OCI-LY1 (cell line): ENCODE data around the gene MECP2.

Experiments
- H2AFZ ChIP-seq: fragments of 200-600 bp; sonication (generic), shearing (Covaris generic); 2 replicates; pipeline ENCODE4 v1.6.0; 2014; ENCODE audit warnings: antibody characterized with exemption, mild to moderate bottlenecking, low read length
- H3F3A ChIP-seq: fragments of 200-600 bp; sonication (generic), shearing (Covaris generic); 2 replicates; pipeline ENCODE4 v1.6.0; 2014; ENCODE audit warnings: mild to moderate bottlenecking, antibody characterized with exemption, low read length, moderate library complexity; ENCODE audit not compliant: insufficient read depth
- H3K27ac ChIP-seq: fragments of 200-600 bp; sonication (generic); 2 replicates; pipeline ENCODE4 v1.5.1; 2014; ENCODE audit warnings: low read length, mixed run types, mild to moderate bottlenecking, low read depth; ENCODE audit not compliant: poor library complexity, severe bottlenecking
- H3K27me3 ChIP-seq: fragments of 200-600 bp; sonication (generic); 2 replicates; pipeline ENCODE4 v1.6.0; 2014; ENCODE audit warnings: antibody characterized with exemption, mild to moderate bottlenecking, low read length, moderate library complexity; ENCODE audit not compliant: insufficient read depth
- H3K36me3 ChIP-seq: fragments of 200-600 bp; sonication (generic); 2 replicates; pipeline ENCODE4 v1.6.1; 2014; ENCODE audit warnings: mild to moderate bottlenecking, antibody characterized with exemption, low read length, moderate library complexity, mixed read lengths; ENCODE audit not compliant: insufficient read depth
- H3K4me1 ChIP-seq: fragments of 200-600 bp; sonication (generic); 2 replicates; pipeline ENCODE4 v1.5.1; 2014; ENCODE audit warnings: mild to moderate bottlenecking, low read length, moderate library complexity; ENCODE audit not compliant: insufficient read depth, severe bottlenecking
- H3K4me2 ChIP-seq: fragments of 200-600 bp; sonication (generic), shearing (Covaris generic); 2 replicates; pipeline ENCODE4 v1.6.1; 2014; ENCODE audit warnings: low read length
- H3K4me3 ChIP-seq: fragments of 200-600 bp; sonication (generic); 2 replicates; pipeline ENCODE4 v1.5.1; 2014; ENCODE audit warnings: low read length, low read depth, mild to moderate bottlenecking, mixed read lengths; ENCODE audit not compliant: poor library complexity, severe bottlenecking
- H3K79me2 ChIP-seq: fragments of 200-600 bp; shearing (Covaris generic); 2 replicates; pipeline ENCODE4 v1.6.1; 2016; ENCODE audit warnings: mixed run types, low read length, mixed read lengths; ENCODE audit not compliant: insufficient read depth
- H3K9ac ChIP-seq: fragments of 200-600 bp; sonication (generic), shearing (Covaris generic); 2 replicates; pipeline ENCODE4 v1.6.1; 2014; ENCODE audit warnings: mild to moderate bottlenecking, low read length, mixed read lengths
- H3K9me2 ChIP-seq: fragments of 200-600 bp; sonication (generic), shearing (Covaris generic); 2 replicates; pipeline ENCODE4 v1.6.1; 2014; ENCODE audit warnings: low read depth, mild to moderate bottlenecking, low read length, mixed read lengths
- H3K9me3 ChIP-seq: fragments of 200-600 bp; shearing (Covaris generic); 2 replicates; pipeline ENCODE4 v1.6.1; 2014; ENCODE audit warnings: low read length, mixed read lengths
- H4K20me1 ChIP-seq: fragments of 200-600 bp; sonication (generic), shearing (Covaris generic); 2 replicates; pipeline ENCODE4 v1.6.0; 2016; ENCODE audit warnings: mild to moderate bottlenecking, low read length; ENCODE audit not compliant: insufficient read depth
- EZH2 ChIP-seq: fragments of 200-600 bp; sonication (generic), shearing (Covaris generic); IDR thresholded peaks from 2 replicates; pipeline ENCODE4 v1.8.0; 2017; ENCODE audit warnings: borderline replicate concordance, mixed run types, mild to moderate bottlenecking, antibody characterized with exemption, low read length, moderate library complexity, mixed read lengths
- TF ChIP-seq, protein P1 (sequence below): fragments of 200-600 bp; sonication (generic), shearing (Covaris generic); IDR thresholded peaks from 2 replicates; pipeline ENCODE4 v1.5.1; 2017; ENCODE audit warnings: mild to moderate bottlenecking, antibody characterized with exemption, low read length, moderate library complexity, mixed read lengths

Gene MECP2

DNA sequence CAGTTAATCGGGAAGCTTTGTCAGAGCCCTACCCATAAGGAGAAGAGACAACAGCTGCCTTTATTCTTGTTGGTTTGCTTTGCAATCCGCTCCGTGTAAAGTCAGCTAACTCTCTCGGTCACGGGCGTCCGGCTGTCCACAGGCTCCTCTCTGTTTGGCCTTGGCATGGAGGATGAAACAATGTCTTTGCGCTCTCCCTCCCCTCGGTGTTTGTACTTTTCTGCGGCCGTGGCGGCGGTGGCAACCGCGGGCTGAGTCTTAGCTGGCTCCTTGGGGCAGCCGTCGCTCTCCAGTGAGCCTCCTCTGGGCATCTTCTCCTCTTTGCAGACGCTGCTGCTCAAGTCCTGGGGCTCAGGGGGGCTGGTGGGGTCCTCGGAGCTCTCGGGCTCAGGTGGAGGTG, 67.3 kb downstream of the MECP2 start:
- no peaks in the 10 kb centered on the region for H3K79me2 ChIP-seq
- H3K9me3 ChIP-seq = no peaks in the 10 kb centered on the region
- no peaks in the 10 kb centered on the region for H3K4me1 ChIP-seq
- H3K9ac ChIP-seq = no peak overlapping the region
- no peak overlapping the region for H2AFZ ChIP-seq
- no peaks in the 10 kb centered on the region for H3K27me3 ChIP-seq
- H3K27ac ChIP-seq = no peak overlapping the region
- H3K9me2 ChIP-seq = no peaks in the 10 kb centered on the region
- peaks cover 39% of the 10 kb centered on the region for H3K36me3 ChIP-seq
- TF ChIP-seq, protein P1, sequence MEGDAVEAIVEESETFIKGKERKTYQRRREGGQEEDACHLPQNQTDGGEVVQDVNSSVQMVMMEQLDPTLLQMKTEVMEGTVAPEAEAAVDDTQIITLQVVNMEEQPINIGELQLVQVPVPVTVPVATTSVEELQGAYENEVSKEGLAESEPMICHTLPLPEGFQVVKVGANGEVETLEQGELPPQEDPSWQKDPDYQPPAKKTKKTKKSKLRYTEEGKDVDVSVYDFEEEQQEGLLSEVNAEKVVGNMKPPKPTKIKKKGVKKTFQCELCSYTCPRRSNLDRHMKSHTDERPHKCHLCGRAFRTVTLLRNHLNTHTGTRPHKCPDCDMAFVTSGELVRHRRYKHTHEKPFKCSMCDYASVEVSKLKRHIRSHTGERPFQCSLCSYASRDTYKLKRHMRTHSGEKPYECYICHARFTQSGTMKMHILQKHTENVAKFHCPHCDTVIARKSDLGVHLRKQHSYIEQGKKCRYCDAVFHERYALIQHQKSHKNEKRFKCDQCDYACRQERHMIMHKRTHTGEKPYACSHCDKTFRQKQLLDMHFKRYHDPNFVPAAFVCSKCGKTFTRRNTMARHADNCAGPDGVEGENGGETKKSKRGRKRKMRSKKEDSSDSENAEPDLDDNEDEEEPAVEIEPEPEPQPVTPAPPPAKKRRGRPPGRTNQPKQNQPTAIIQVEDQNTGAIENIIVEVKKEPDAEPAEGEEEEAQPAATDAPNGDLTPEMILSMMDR = no peak
- TF ChIP-seq EZH2 = no peak
- no peaks in the 10 kb centered on the region for H4K20me1 ChIP-seq
- no peak overlapping the region for H3K4me3 ChIP-seq
- no peaks in the 10 kb centered on the region for H3F3A ChIP-seq
- H3K4me2 ChIP-seq = no peak overlapping the region

DNA sequence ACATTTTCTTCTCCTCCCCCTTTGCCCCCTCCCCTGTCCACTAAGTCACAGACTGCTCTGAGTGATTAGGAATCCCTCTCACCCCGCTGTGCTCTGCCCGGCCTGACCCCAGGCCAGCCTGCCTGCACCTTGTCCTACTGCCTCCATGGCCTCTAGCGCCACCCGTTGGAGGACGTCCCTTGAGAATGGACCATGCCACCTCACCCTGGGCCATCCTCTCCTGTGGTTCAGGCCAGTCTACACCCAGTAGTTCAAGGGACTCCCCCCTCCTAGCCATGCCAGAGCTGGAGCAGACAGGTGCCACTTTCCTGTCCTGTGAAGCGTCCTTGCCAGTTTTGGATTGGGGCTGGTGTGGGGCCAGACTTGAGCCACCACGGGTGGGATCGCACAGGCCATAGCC, 68.1 kb downstream of the MECP2 start:
- no peak for TF ChIP-seq EZH2
- TF ChIP-seq, protein P1 = no peak; the same call in 1 of the 2 replicates
- Histone ChIP-seq H3K79me2 (no peaks in the 10 kb centered on the region), H3K4me3 (no peak overlapping the region), H3K27me3 (no peaks in the 10 kb centered on the region), H3F3A (no peaks in the 10 kb centered on the region), H3K4me2 (no peak overlapping the region), H3K9me2 (no peaks in the 10 kb centered on the region), H4K20me1 (no peaks in the 10 kb centered on the region), H3K27ac (no peak overlapping the region), H2AFZ (no peak overlapping the region), H3K9ac (no peak overlapping the region), H3K4me1 (no peaks in the 10 kb centered on the region), H3K9me3 (no peaks in the 10 kb centered on the region), H3K36me3 (peaks cover 32% of the 10 kb centered on the region)

DNA sequence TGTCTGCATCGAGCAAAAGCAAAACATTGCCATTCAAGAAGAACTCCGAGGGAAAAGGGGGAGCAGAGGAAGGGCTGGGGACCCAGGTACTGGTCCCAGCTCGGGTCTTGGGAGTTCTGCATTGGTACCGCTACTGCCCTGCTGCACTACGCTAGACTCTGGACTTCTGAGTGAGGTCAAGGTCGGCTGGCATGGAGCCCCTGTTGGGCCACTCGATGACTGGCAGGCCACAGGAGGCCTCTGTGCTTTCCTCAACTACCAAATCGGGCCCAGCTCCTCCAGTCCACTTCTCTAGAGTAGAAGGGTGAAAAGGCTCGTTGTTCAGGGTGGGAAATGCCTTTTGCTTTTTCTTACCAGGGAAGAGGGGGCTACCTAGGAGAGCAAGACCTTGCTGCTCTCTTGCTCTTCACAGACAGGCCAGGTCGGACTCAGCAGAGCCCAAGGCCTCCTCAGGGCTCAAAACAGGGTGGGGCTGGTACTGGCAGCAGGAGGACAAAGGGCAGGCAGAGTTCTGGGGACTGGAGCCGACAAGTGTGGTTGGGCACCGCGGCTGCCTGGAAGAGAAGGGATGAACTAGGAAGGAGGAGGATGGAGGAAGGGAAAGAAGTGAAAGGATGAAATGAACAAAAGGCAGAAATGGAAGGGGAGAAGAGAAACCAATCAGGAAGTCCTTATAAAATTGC, 68.9 kb downstream of the MECP2 start:
- H3K4me1 ChIP-seq = no peaks in the 10 kb centered on the region
- H4K20me1 ChIP-seq = no peaks in the 10 kb centered on the region
- no peaks in the 10 kb centered on the region for H3K9me3 ChIP-seq
- H3K27me3 ChIP-seq = no peaks in the 10 kb centered on the region
- H3K79me2 ChIP-seq = no peaks in the 10 kb centered on the region
- H3K4me2 ChIP-seq = no peak overlapping the region
- H3K36me3 ChIP-seq = peaks cover 32% of the 10 kb centered on the region
- no peak overlapping the region for H2AFZ ChIP-seq
- no peak overlapping the region for H3K27ac ChIP-seq
- no peak for TF ChIP-seq EZH2
- TF ChIP-seq, protein P1 = no peak
- no peak overlapping the region for H3K9ac ChIP-seq
- no peaks in the 10 kb centered on the region for H3K9me2 ChIP-seq
- no peaks in the 10 kb centered on the region for H3F3A ChIP-seq
- H3K4me3 ChIP-seq = no peak overlapping the region
